Astrocyte (in vitro differentiated cells and primary cell): ENCODE data around the gene FBXO17.

Experiments
- EZH2 ChIP-seq: IDR thresholded peaks from 2 replicates; pipeline ENCODE4 v1.6.1; 2012; ENCODE audit warnings: mild to moderate bottlenecking, low read length, inconsistent platforms; ENCODE audit not compliant: insufficient read depth
- TF ChIP-seq, protein P1 (sequence below): IDR thresholded peaks from 2 replicates; pipeline ENCODE4 v1.5.1; 2011; ENCODE audit warnings: low read depth, mild to moderate bottlenecking, inconsistent platforms, low read length, moderate library complexity; ENCODE audit not compliant: insufficient read depth

DNA sequence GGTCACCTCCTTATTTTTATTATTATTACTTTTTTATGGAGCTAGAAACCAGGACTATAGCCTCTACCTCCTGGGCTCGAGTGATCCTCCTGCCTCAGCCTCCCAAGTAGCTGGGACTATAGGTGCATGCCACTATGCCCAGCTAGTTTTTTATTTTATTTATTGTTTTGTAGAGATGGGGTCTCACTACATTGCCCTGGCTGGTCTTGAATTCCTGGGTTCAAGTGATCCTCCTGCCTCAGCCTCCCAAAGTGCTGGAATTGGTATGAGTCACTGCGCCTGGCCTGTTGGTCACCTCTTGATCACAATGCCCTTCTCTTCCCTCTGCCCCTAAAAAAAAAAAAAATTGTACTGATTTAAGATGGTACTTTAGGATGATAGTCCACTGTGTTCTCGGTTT lies 24.4 kb downstream of the FBXO17 start:
- TF ChIP-seq, protein P1, sequence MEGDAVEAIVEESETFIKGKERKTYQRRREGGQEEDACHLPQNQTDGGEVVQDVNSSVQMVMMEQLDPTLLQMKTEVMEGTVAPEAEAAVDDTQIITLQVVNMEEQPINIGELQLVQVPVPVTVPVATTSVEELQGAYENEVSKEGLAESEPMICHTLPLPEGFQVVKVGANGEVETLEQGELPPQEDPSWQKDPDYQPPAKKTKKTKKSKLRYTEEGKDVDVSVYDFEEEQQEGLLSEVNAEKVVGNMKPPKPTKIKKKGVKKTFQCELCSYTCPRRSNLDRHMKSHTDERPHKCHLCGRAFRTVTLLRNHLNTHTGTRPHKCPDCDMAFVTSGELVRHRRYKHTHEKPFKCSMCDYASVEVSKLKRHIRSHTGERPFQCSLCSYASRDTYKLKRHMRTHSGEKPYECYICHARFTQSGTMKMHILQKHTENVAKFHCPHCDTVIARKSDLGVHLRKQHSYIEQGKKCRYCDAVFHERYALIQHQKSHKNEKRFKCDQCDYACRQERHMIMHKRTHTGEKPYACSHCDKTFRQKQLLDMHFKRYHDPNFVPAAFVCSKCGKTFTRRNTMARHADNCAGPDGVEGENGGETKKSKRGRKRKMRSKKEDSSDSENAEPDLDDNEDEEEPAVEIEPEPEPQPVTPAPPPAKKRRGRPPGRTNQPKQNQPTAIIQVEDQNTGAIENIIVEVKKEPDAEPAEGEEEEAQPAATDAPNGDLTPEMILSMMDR: no peak
- no peak for TF ChIP-seq EZH2
